ENCODE measurements around the gene KL. TPM values are rescaled to one million over a fixed set of nuclear protein-coding genes. Genes with fewer than 3 reads are reported as not detected.

KL gene
- polyA plus RNA-seq, 2 of the 4 experiments (the other 2 are of a cell fraction) = 0.01 TPM; not detected in 1

GRCh38 chr13:33004511-33004910 is 11.7 kb upstream of the KL start:
- ATAC-seq = no peak
- WGBS (ENCODE audit: missing lambda C conversion rate) = 10% methylated on average over 3 of the region's 3 CpGs
- no peak overlapping the region for H3K27ac ChIP-seq
- CTCF ChIA-PET = no interaction called here
- no peak for FAIRE-seq
- H3K4me1 ChIP-seq = no peaks in the 10 kb centered on the region
- H3K9me3 ChIP-seq = peaks cover 11% of the 10 kb centered on the region; the same call in 2 of the 3 replicates
- TF ChIP-seq EHF (CRISPR knock-in tag; IDR thresholded peaks at IDR 0.05) = no peak
- TF ChIP-seq MYC (IDR thresholded peaks at IDR 0.05; ENCODE audit: borderline replicate concordance, low read length) = no peak
- TF ChIP-seq PHF8 (IDR thresholded peaks at IDR 0.05; ENCODE audit: borderline replicate concordance, low read depth) = no peak
- no peak for TF ChIP-seq FOSL2 (IDR thresholded peaks at IDR 0.05)
- no peak for TF ChIP-seq FOSL2 (CRISPR knock-in tag; IDR thresholded peaks at IDR 0.05)
- TF ChIP-seq, protein P1, sequence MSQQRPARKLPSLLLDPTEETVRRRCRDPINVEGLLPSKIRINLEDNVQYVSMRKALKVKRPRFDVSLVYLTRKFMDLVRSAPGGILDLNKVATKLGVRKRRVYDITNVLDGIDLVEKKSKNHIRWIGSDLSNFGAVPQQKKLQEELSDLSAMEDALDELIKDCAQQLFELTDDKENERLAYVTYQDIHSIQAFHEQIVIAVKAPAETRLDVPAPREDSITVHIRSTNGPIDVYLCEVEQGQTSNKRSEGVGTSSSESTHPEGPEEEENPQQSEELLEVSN (IDR thresholded peaks at IDR 0.05; ENCODE audit: borderline replicate concordance, low read depth) = no peak
- TF ChIP-seq CHD2 (IDR thresholded peaks at IDR 0.05; ENCODE audit: low read length, partially characterized antibody) = no peak
- no peak for TF ChIP-seq POLR2A (IDR thresholded peaks at IDR 0.05; ENCODE audit: low read length)
- TF ChIP-seq TFCP2L1 (CRISPR knock-in tag; IDR thresholded peaks at IDR 0.05) = no peak
- no peak for TF ChIP-seq SMC3 (IDR thresholded peaks at IDR 0.05)
- TF ChIP-seq JUN (IDR thresholded peaks at IDR 0.05) = no peak
- no peak for TF ChIP-seq PBX3 (IDR thresholded peaks at IDR 0.05)
- TF ChIP-seq, protein P2, sequence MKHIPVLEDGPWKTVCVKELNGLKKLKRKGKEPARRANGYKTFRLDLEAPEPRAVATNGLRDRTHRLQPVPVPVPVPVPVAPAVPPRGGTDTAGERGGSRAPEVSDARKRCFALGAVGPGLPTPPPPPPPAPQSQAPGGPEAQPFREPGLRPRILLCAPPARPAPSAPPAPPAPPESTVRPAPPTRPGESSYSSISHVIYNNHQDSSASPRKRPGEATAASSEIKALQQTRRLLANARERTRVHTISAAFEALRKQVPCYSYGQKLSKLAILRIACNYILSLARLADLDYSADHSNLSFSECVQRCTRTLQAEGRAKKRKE (CRISPR knock-in tag; IDR thresholded peaks at IDR 0.05; ENCODE audit: low read depth) = no peak
- TF ChIP-seq ZC3H11A (IDR thresholded peaks at IDR 0.05) = no peak
- TF ChIP-seq, protein P3, sequence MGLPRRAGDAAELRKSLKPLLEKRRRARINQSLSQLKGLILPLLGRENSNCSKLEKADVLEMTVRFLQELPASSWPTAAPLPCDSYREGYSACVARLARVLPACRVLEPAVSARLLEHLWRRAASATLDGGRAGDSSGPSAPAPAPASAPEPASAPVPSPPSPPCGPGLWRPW (IDR thresholded peaks at IDR 0.05) = no peak
- no peak for TF ChIP-seq NFE2L2 (conservative IDR thresholded peaks at IDR 0.05; ENCODE audit: low read length)
- no peak for TF ChIP-seq HOXA7 (CRISPR knock-in tag; IDR thresholded peaks at IDR 0.05)
- no peak for TF ChIP-seq MAZ (IDR thresholded peaks at IDR 0.05; ENCODE audit: borderline replicate concordance, low read depth, low read length)
- no peak for DNase-seq (ENCODE audit: low read depth in 1 of 2, low spot score in 1 of 2)
- no peak overlapping the region for H3K4me2 ChIP-seq
- H3K4me3 ChIP-seq = no peak overlapping the region
- POLR2A ChIA-PET = no interaction called here

DNA sequence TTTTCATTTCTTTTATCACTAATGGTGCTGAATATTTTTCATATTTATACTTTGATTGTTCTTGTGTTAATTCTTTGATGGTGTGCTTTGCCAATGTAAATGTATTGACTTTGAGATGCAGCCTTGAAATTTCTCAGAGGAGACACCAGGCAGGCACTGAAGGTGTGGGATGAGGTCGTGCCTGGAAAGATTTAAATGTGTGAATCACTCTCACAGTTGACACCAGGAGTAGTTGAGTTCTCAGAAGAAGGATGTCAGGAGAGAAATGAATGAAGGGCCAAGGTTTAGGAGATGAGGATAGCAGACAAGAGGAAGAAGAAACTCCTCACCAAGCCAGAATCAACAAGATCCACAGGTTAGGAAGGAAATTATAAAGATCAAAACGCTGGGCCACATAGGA is 10.1 kb upstream of the KL start:
- peaks cover 11% of the 10 kb centered on the region; the same call in 2 of the 3 replicates for H3K9me3 ChIP-seq
- no peak overlapping the region for H3K4me2 ChIP-seq
- no peaks in the 10 kb centered on the region for H3K4me1 ChIP-seq
- ATAC-seq = no peak
- FAIRE-seq = no peak
- no peak for TF ChIP-seq NFE2L2 (conservative IDR thresholded peaks at IDR 0.05; ENCODE audit: low read length)
- no peak for TF ChIP-seq RCOR1 (IDR thresholded peaks at IDR 0.05; ENCODE audit: low read depth, low read length)
- no peak for TF ChIP-seq SMC3 (IDR thresholded peaks at IDR 0.05)
- TF ChIP-seq, protein P4, sequence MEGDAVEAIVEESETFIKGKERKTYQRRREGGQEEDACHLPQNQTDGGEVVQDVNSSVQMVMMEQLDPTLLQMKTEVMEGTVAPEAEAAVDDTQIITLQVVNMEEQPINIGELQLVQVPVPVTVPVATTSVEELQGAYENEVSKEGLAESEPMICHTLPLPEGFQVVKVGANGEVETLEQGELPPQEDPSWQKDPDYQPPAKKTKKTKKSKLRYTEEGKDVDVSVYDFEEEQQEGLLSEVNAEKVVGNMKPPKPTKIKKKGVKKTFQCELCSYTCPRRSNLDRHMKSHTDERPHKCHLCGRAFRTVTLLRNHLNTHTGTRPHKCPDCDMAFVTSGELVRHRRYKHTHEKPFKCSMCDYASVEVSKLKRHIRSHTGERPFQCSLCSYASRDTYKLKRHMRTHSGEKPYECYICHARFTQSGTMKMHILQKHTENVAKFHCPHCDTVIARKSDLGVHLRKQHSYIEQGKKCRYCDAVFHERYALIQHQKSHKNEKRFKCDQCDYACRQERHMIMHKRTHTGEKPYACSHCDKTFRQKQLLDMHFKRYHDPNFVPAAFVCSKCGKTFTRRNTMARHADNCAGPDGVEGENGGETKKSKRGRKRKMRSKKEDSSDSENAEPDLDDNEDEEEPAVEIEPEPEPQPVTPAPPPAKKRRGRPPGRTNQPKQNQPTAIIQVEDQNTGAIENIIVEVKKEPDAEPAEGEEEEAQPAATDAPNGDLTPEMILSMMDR (IDR thresholded peaks at IDR 0.05) = no peak
- no peak for TF ChIP-seq FOSB (CRISPR knock-in tag; IDR thresholded peaks at IDR 0.05)
- no peak for TF ChIP-seq ESRRA (IDR thresholded peaks at IDR 0.05; ENCODE audit: borderline replicate concordance, low read length)
- no peak for TF ChIP-seq RAD21 (conservative IDR thresholded peaks at IDR 0.05 in 1 of 2, IDR thresholded peaks at IDR 0.05 in 1 of 2)
- TF ChIP-seq CHD4 (IDR thresholded peaks at IDR 0.05; ENCODE audit: borderline replicate concordance) = no peak
- TF ChIP-seq CHD2 (IDR thresholded peaks at IDR 0.05; ENCODE audit: low read length, partially characterized antibody) = no peak
- no peak for TF ChIP-seq MAZ (IDR thresholded peaks at IDR 0.05; ENCODE audit: borderline replicate concordance, low read depth, low read length)
- no peak for TF ChIP-seq EHMT2 (IDR thresholded peaks at IDR 0.05; ENCODE audit: low read depth)
- TF ChIP-seq JUN (IDR thresholded peaks at IDR 0.05) = no peak
- TF ChIP-seq, protein P1 (IDR thresholded peaks at IDR 0.05; ENCODE audit: borderline replicate concordance, low read depth) = no peak
- no peak overlapping the region for H3K27ac ChIP-seq
- H3K4me3 ChIP-seq = no peak overlapping the region
- no peak for DNase-seq (ENCODE audit: low read depth in 1 of 2, low spot score in 1 of 2)
- WGBS (ENCODE audit: missing lambda C conversion rate) = 15% methylated on average over 2 of the region's 2 CpGs
- ChIA-PET CTCF (no interaction called here), POLR2A (no interaction called here)

Measured in A549 (cell line).